ENCODE results near the gene MAML2. TPM values are rescaled to one million over a fixed set of nuclear protein-coding genes. Genes with fewer than 3 reads are reported as not detected.
A peak's percentile ranks its signal among the peaks of the same experiment; 100 is the strongest.

The MAML2 gene
- total and polyA plus RNA-seq, 2 experiments from 2014 or later: 1.1 to 8.2 TPM

DNA sequence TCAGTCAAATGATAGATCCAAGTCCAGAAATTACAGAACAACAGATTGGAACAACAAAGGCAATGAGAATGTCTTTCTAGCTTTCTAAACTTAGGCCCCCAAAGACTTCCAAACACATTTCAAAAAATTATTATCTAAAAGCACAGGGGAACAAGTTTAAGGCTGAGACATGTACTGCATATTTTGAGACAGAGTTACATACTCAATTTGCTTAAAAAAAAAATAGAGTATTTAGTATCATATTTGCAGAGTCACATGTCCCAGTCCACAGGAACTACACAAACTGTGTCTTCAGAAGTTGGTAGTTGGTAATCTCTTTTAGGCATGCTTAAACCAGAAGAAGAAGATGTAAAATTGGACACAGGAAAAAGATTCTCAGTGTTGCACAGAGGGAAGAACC, 127.2 kb downstream of the MAML2 start:
- no peak overlapping the region for H3K27ac ChIP-seq

DNA sequence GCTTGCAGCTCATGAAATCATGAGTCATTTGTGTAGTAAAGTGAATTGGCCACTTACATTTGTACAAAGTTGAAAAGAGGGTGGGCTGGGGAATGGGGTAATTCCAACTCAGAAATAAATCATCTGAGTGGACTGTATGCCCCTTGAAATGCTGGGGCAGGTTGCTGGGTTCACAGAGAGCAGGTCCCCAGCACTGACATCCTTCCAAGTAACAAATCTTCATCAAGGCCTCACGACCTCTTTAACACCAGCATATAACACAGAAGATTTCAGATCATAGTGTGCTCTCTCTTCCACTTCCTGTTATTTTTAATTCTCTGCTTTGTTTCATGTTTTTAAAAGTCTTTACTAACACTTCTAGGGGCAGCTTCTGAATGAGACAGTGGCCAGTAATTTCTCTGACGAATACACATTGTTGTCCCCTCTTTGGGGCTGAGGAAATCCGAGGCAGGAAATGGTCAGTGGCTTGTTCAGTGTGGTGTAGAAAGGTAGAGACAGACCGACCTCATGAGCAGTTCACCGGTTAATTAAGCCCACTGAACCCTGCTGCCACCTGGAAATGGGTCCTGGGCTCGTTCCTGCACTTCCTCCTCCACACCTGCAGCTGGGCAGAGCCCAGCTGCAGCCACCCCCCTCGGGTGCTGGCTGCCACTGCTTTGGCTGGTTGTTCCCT, 127.7 kb downstream of the MAML2 start:
- H3K27ac ChIP-seq: no peak overlapping the region
- H3K9me3 ChIP-seq (ENCODE audit: low read depth): no peaks in the 10 kb centered on the region
- H3K4me1 ChIP-seq (ENCODE audit: low read depth): peaks cover 44% of the 10 kb centered on the region
- H3K4me3 ChIP-seq: no peak overlapping the region
- H3K27me3 ChIP-seq: no peaks in the 10 kb centered on the region
- TF ChIP-seq, protein P1, sequence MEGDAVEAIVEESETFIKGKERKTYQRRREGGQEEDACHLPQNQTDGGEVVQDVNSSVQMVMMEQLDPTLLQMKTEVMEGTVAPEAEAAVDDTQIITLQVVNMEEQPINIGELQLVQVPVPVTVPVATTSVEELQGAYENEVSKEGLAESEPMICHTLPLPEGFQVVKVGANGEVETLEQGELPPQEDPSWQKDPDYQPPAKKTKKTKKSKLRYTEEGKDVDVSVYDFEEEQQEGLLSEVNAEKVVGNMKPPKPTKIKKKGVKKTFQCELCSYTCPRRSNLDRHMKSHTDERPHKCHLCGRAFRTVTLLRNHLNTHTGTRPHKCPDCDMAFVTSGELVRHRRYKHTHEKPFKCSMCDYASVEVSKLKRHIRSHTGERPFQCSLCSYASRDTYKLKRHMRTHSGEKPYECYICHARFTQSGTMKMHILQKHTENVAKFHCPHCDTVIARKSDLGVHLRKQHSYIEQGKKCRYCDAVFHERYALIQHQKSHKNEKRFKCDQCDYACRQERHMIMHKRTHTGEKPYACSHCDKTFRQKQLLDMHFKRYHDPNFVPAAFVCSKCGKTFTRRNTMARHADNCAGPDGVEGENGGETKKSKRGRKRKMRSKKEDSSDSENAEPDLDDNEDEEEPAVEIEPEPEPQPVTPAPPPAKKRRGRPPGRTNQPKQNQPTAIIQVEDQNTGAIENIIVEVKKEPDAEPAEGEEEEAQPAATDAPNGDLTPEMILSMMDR (IDR thresholded peaks at IDR 0.05; ENCODE audit: low read depth, low read length): no peak
- H3K36me3 ChIP-seq: no peaks in the 10 kb centered on the region
- peak in 1 of 2 donors; percentile 54 for DNase-seq (ENCODE audit: low read depth in 1 of 2, low spot score in 1 of 2)

More for the DNA sequence above, 127.2 kb downstream of the MAML2 start:
- peaks cover 50% of the 10 kb centered on the region for H3K4me1 ChIP-seq (ENCODE audit: low read depth)
- H3K4me3 ChIP-seq: no peak overlapping the region
- TF ChIP-seq, protein P1 (IDR thresholded peaks at IDR 0.05; ENCODE audit: low read depth, low read length): no peak
- no peaks in the 10 kb centered on the region for H3K27me3 ChIP-seq
- DNase-seq (ENCODE audit: low read depth in 1 of 2, low spot score in 1 of 2): no peak
- H3K9me3 ChIP-seq (ENCODE audit: low read depth): no peaks in the 10 kb centered on the region
- no peaks in the 10 kb centered on the region for H3K36me3 ChIP-seq

DNA sequence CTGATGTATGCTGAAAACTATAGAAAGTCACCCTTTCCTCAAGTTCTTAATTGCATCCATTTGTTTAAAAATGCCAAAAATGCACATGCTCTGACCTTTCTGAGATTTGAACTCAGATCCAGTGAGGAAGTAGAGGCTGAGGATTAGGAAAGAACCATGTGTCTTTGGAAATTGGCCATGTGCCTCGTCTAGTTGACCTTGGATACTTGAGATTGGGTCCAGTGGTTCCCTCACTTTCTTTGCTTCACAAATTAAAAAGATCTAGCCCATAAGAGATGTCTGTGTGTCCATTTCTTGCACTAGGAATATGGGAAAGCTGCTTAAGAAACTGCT, 128.3 kb downstream of the MAML2 start:
- H3K27ac ChIP-seq: no peak overlapping the region

DNA sequence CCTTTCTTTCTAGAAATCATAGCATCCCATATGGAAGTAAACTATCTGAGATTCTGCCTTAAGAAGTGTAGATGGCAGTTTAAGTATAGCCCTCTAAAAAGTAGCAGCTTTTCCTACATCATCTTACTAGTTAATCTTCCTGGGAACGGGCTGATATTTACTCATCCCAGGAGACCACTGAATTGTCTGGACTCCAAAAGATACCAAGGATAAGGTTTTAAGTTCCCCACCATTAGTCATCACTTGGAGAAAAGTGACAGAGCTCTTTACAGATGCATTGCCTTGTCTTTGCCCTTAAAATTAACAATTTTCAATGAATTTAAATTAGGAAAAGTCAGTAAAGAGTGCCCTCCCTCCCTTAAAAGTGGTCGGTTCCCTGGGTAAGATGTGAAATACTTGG, 129.5 kb downstream of the MAML2 start:
- Histone ChIP-seq H3K36me3 (no peaks in the 10 kb centered on the region), H3K4me1 (ENCODE audit: low read depth) (peaks cover 31% of the 10 kb centered on the region), H3K27ac (no peak overlapping the region), H3K4me3 (no peak overlapping the region), H3K9me3 (ENCODE audit: low read depth) (no peaks in the 10 kb centered on the region), H3K27me3 (no peaks in the 10 kb centered on the region)
- DNase-seq (ENCODE audit: low read depth in 1 of 2, low spot score in 1 of 2): peak in 1 of 2 donors; percentile 74
- TF ChIP-seq, protein P1 (IDR thresholded peaks at IDR 0.05; ENCODE audit: low read depth, low read length): no peak

More for the DNA sequence above, 128.3 kb downstream of the MAML2 start:
- Histone ChIP-seq H3K4me1 (ENCODE audit: low read depth) (peaks cover 39% of the 10 kb centered on the region), H3K9me3 (ENCODE audit: low read depth) (no peaks in the 10 kb centered on the region), H3K4me3 (no peak overlapping the region), H3K36me3 (no peaks in the 10 kb centered on the region), H3K27me3 (no peaks in the 10 kb centered on the region)
- DNase-seq (ENCODE audit: low read depth in 1 of 2, low spot score in 1 of 2): no peak
- TF ChIP-seq, protein P1 (IDR thresholded peaks at IDR 0.05; ENCODE audit: low read depth, low read length): no peak

DNA sequence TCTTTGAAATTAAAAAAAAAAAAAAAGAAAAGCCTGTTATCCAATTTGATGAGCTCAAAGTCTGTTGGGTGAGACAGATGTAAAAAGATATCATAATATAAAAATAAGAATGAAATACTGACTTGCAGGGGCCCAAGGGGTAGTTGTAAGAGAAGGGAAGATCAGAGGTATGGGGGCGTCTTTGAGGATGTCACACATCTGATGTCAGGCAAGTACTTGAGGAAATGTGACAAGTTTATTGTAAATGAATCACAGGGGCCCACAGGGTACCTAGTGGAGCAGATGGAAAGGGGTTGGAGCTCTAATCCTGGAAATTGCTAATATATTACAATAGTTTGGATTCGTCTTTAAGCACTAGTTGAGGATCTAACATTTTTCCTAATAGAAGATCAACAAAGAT, 131.6 kb downstream of the MAML2 start:
- TF ChIP-seq, protein P1 (IDR thresholded peaks at IDR 0.05; ENCODE audit: low read depth, low read length): no peak
- no peak overlapping the region for H3K27ac ChIP-seq
- H3K27me3 ChIP-seq: no peaks in the 10 kb centered on the region
- no peak overlapping the region for H3K4me3 ChIP-seq
- DNase-seq (ENCODE audit: low read depth in 1 of 2, low spot score in 1 of 2): no peak
- H3K4me1 ChIP-seq (ENCODE audit: low read depth): peaks cover 14% of the 10 kb centered on the region
- no peaks in the 10 kb centered on the region for H3K36me3 ChIP-seq
- no peaks in the 10 kb centered on the region for H3K9me3 ChIP-seq (ENCODE audit: low read depth)
